Tibial nerve (tissue), 4 donors: ENCODE measurements around the gene GINS3. TPM values are rescaled to one million over a fixed set of nuclear protein-coding genes. Genes with fewer than 3 reads are reported as not detected.

Experiments used
- DNase-seq, 2 donors: peaks; one replicate each; pipeline ENCODE4 v3.0.0-alpha.2; 2019; ENCODE audit warnings: low spot score in 2 of 2
- H3K27ac ChIP-seq, 4 donors: fragments of 200-600 bp; sonication (generic) in 3 of 4; one replicate each; pipeline ENCODE4 v1.5.1; 2017 to 2019; ENCODE audit warnings: mild to moderate bottlenecking in 1 of 4
- H3K27me3 ChIP-seq, 2 donors: fragments of 200-600 bp; sonication (generic) in 1 of 2; one replicate each; pipeline versions ENCODE4 v1.5.1 to v1.6.0; 2017 to 2019
- H3K36me3 ChIP-seq, 3 donors: fragments of 200-600 bp; sonication (generic); one replicate each; pipeline ENCODE4 v1.5.1; 2018 to 2019
- H3K4me1 ChIP-seq, 4 donors: fragments of 200-600 bp; sonication (generic) in 3 of 4; one replicate each; pipeline ENCODE4 v1.5.1; 2017 to 2019
- H3K4me3 ChIP-seq, 4 donors: fragments of 200-600 bp; sonication (generic) in 3 of 4; one replicate each; pipeline ENCODE4 v1.5.1; 2017 to 2019; ENCODE audit warnings: mild to moderate bottlenecking in 1 of 4, moderate library complexity in 1 of 4
- H3K9me3 ChIP-seq, 4 donors: fragments of 200-600 bp; sonication (generic) in 3 of 4; one replicate each; pipeline ENCODE4 v1.5.1; 2017 to 2019
- CTCF ChIP-seq, 5 experiments: fragments of 200-600 bp in 3 of 5; fragments of 450-650 bp in 2 of 5; sonication (generic) in 3 of 5; IDR thresholded peaks; one replicate each; pipeline ENCODE4 v1.5.1; 2016 to 2019; ENCODE audit warnings: antibody characterized with exemption in 5 of 5, mild to moderate bottlenecking in 3 of 5, moderate library complexity in 2 of 5
- EP300 ChIP-seq, 2 donors: sonication (generic); formaldehyde crosslinking; IDR thresholded peaks; one replicate each; pipeline ENCODE4 v1.6.1; 2017; ENCODE audit warnings: antibody characterized with exemption in 2 of 2, mild to moderate bottlenecking in 1 of 2
- POLR2A ChIP-seq, 2 donors: fragments of 450-650 bp; IDR thresholded peaks; one replicate each; pipeline ENCODE4 v1.6.1; 2017; ENCODE audit warnings: antibody characterized with exemption in 2 of 2, mild to moderate bottlenecking in 2 of 2, moderate library complexity in 2 of 2
- WGBS, 2 donors: methylation state at CpG; one replicate each; pipeline ENCODE4 v1.1.5; 2018; 5-methylcytosine and 5-hydroxymethylcytosine counted together
- small RNA-seq: library from RNA; depleted of rRNA; stranded (forward); fragments of <200 nt; gene quantifications from one replicate; pipeline ENCODE3, GENCODE V24; 2016
- total RNA-seq, 4 donors: library from RNA; depleted of rRNA; stranded (reverse); fragments of >200 nt; gene quantifications; one replicate each; pipeline ENCODE4 v1.1.0, GENCODE V29; 2016

Gene GINS3
- total RNA-seq, 4 donors from 2014 or later, result 1.5 to 5.7 (median 2.7) TPM

- H3K27me3 ChIP-seq, result no peaks in the 10 kb centered on the region
- H3K27ac ChIP-seq, result no peak overlapping the region
- H3K4me3 ChIP-seq, result no peak overlapping the region
- no peaks in the 10 kb centered on the region for H3K4me1 ChIP-seq
- DNase-seq, result no peak
- TF ChIP-seq EP300 (IDR thresholded peaks at IDR 0.05), result no peak
- no peak for TF ChIP-seq POLR2A (IDR thresholded peaks at IDR 0.05)
- TF ChIP-seq CTCF (IDR thresholded peaks at IDR 0.05), result no peak
- no peaks in the 10 kb centered on the region for H3K9me3 ChIP-seq
- H3K36me3 ChIP-seq, result no peaks in the 10 kb centered on the region
- 62 to 64% methylated on average over 3 of the region's 3 CpGs for WGBS, 2 donors
These were observed 59.0 kb downstream of the GINS3 start for GRCh38 chr16:58451265-58451689.

- TF ChIP-seq POLR2A (IDR thresholded peaks at IDR 0.05) (no peak), CTCF (IDR thresholded peaks at IDR 0.05) (no peak), EP300 (IDR thresholded peaks at IDR 0.05) (no peak)
- H3K4me1 ChIP-seq, result no peaks in the 10 kb centered on the region
- H3K4me3 ChIP-seq, result no peak overlapping the region
- H3K27ac ChIP-seq, result no peak overlapping the region
- no peaks in the 10 kb centered on the region for H3K36me3 ChIP-seq
- H3K9me3 ChIP-seq, result no peaks in the 10 kb centered on the region
- WGBS, 2 donors, result 71 to 76% methylated on average over 1 of the region's 1 CpG
- no peaks in the 10 kb centered on the region for H3K27me3 ChIP-seq
- DNase-seq, result no peak
These were observed 59.7 kb downstream of the GINS3 start for GRCh38 chr16:58451945-58452401.

- H3K36me3 ChIP-seq, result no peaks in the 10 kb centered on the region
- 86 to 94% methylated on average over 3 of the region's 3 CpGs for WGBS, 2 donors
- H3K4me1 ChIP-seq, result no peaks in the 10 kb centered on the region
- H3K9me3 ChIP-seq, result no peaks in the 10 kb centered on the region
- no peaks in the 10 kb centered on the region for H3K27me3 ChIP-seq
- H3K27ac ChIP-seq, result no peak overlapping the region
- DNase-seq, result no peak
- H3K4me3 ChIP-seq, result no peak overlapping the region
- TF ChIP-seq EP300 (IDR thresholded peaks at IDR 0.05), result no peak
- TF ChIP-seq POLR2A (IDR thresholded peaks at IDR 0.05), result no peak
- no peak for TF ChIP-seq CTCF (IDR thresholded peaks at IDR 0.05)
These were observed 60.4 kb downstream of the GINS3 start for GRCh38 chr16:58452640-58453039.

GRCh38 chr16:58454178-58454577, 61.9 kb downstream of the GINS3 start:
- DNase-seq, result no peak
- Histone ChIP-seq H3K4me3 (no peak overlapping the region), H3K27me3 (no peaks in the 10 kb centered on the region), H3K4me1 (no peaks in the 10 kb centered on the region), H3K36me3 (no peaks in the 10 kb centered on the region), H3K9me3 (no peaks in the 10 kb centered on the region), H3K27ac (no peak overlapping the region)
- no peak for TF ChIP-seq CTCF (IDR thresholded peaks at IDR 0.05)
- no peak for TF ChIP-seq EP300 (IDR thresholded peaks at IDR 0.05)
- TF ChIP-seq POLR2A (IDR thresholded peaks at IDR 0.05), result no peak
- 79 to 82% methylated on average over 2 of the region's 2 CpGs for WGBS, 2 donors

GRCh38 chr16:58454856-58455255, 62.6 kb downstream of the GINS3 start:
- Histone ChIP-seq H3K36me3 (no peaks in the 10 kb centered on the region), H3K9me3 (no peaks in the 10 kb centered on the region), H3K27me3 (no peaks in the 10 kb centered on the region), H3K4me1 (no peaks in the 10 kb centered on the region), H3K27ac (no peak overlapping the region), H3K4me3 (no peak overlapping the region)
- WGBS, 2 donors, result 84 to 92% methylated on average over 5 of the region's 5 CpGs
- TF ChIP-seq EP300 (IDR thresholded peaks at IDR 0.05) (no peak), CTCF (IDR thresholded peaks at IDR 0.05) (no peak), POLR2A (IDR thresholded peaks at IDR 0.05) (no peak)
- no peak for DNase-seq

Small RNA genes within 50 kb of the gene (small RNA-seq; reads per million reads assigned to genes)
- not detected for gene RNU6-1110P
- gene RNU6-269P, result not detected

Other genes with a start within 250 kb of the GINS3 start
- gene CSNK2A2, start 194.4 kb upstream of the GINS3 start, total RNA-seq, result 10 to 100 TPM; 25.8 to 74.7 (median 34.1) TPM
- not detected for gene PRSS54, start 97.4 kb upstream of the GINS3 start, total RNA-seq
- gene NDRG4, start 107.7 kb downstream of the GINS3 start, total RNA-seq, result 10 to 100 TPM in 1 of 4 donors, 1 to 10 TPM in 3; 3.9 to 12.6 (median 5.9) TPM
- 10 to 100 TPM; 41.0 to 82.5 (median 45.2) TPM for gene SETD6, start 123.0 kb downstream of the GINS3 start, total RNA-seq
- 100 to 1,000 TPM in 2 of 4 donors, 10 to 100 TPM in 2; 80.8 to 122 (median 105) TPM for gene CNOT1, start 237.4 kb downstream of the GINS3 start, total RNA-seq